ENCODE results near the gene OR13A1.
"Not testable (repeated sequence)": the region's sequence is repeated elsewhere in the genome, so short reads cannot be mapped to it uniquely, and the experiment has no call there.

DNA sequence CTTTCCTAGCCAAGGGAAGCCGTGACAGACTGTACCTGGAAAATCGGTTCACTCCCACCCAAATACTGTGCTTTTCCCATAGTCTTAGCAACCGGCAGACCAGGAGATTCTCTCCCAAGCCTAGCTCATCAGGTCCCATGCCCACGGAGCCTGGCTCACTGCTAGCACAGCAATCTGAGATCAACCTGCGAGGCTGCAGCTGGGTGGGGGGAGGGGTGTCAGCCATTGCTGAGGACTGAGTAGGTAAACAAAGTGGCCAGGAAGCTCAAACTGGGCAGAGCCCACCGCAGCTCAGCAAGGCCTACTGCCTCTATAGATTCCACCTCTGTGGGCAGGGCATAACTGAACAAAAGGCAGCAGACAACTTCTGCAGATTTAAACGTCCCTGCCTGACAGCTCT lies 43.6 kb upstream of the OR13A1 start:
- not testable (repeated sequence) for TF ChIP-seq ZNF274 (IDR thresholded peaks at IDR 0.05; ENCODE audit: low read depth, low read length); YY1 (IDR thresholded peaks at IDR 0.05; ENCODE audit: insufficient read depth, insufficient read length); SUZ12 (IDR thresholded peaks at IDR 0.05; ENCODE audit: extremely low read depth, insufficient read depth, insufficient read length)

Data from NT2/D1 (cell line).